ENCODE results near the gene THSD4.

Gene THSD4

GRCh38 chr15:71199384-71200351 is 84.4 kb downstream of the THSD4 start:
- H3K27me3 ChIP-seq (ENCODE audit: insufficient read depth, poor library complexity, severe bottlenecking): no peaks in the 10 kb centered on the region
- DNase-seq (ENCODE audit: low read depth in 1 of 2, low spot score in 1 of 2): no peak
- TF ChIP-seq REST (IDR thresholded peaks at IDR 0.05; ENCODE audit: insufficient replicate concordance, low read depth): no peak
- TF ChIP-seq CTCF (IDR thresholded peaks at IDR 0.05; ENCODE audit: insufficient read depth, low read length): no peak
- TF ChIP-seq POLR2AphosphoS5 (IDR thresholded peaks at IDR 0.05; ENCODE audit: low read depth): no peak
- TF ChIP-seq SPI1 (IDR thresholded peaks at IDR 0.05; ENCODE audit: borderline replicate concordance, low read depth): no peak
- no peak for TF ChIP-seq GABPA (IDR thresholded peaks at IDR 0.05; ENCODE audit: low read depth)
- H3K27ac ChIP-seq (replicated peaks): no peak overlapping the region
- no peak overlapping the region for H3K4me3 ChIP-seq (replicated peaks; ENCODE audit: insufficient read depth, low read length)

GRCh38 chr15:71201477-71201876 is 86.2 kb downstream of the THSD4 start:
- TF ChIP-seq REST (IDR thresholded peaks at IDR 0.05; ENCODE audit: insufficient replicate concordance, low read depth) (no peak), POLR2AphosphoS5 (IDR thresholded peaks at IDR 0.05; ENCODE audit: low read depth) (no peak), GABPA (IDR thresholded peaks at IDR 0.05; ENCODE audit: low read depth) (no peak), SPI1 (IDR thresholded peaks at IDR 0.05; ENCODE audit: borderline replicate concordance, low read depth) (no peak), CTCF (IDR thresholded peaks at IDR 0.05; ENCODE audit: insufficient read depth, low read length) (no peak)
- no peak for DNase-seq (ENCODE audit: low read depth in 1 of 2, low spot score in 1 of 2)
- Histone ChIP-seq H3K27ac (replicated peaks) (no peak overlapping the region), H3K27me3 (ENCODE audit: insufficient read depth, poor library complexity, severe bottlenecking) (no peaks in the 10 kb centered on the region), H3K4me3 (replicated peaks; ENCODE audit: insufficient read depth, low read length) (no peak overlapping the region)

- Histone ChIP-seq H3K4me3 (replicated peaks; ENCODE audit: insufficient read depth, low read length) (no peak overlapping the region), H3K27me3 (ENCODE audit: insufficient read depth, poor library complexity, severe bottlenecking) (no peaks in the 10 kb centered on the region), H3K27ac (replicated peaks) (no peak overlapping the region)
- TF ChIP-seq CTCF (IDR thresholded peaks at IDR 0.05; ENCODE audit: insufficient read depth, low read length) (no peak), SPI1 (IDR thresholded peaks at IDR 0.05; ENCODE audit: borderline replicate concordance, low read depth) (no peak), GABPA (IDR thresholded peaks at IDR 0.05; ENCODE audit: low read depth) (no peak), REST (IDR thresholded peaks at IDR 0.05; ENCODE audit: insufficient replicate concordance, low read depth) (no peak), POLR2AphosphoS5 (IDR thresholded peaks at IDR 0.05; ENCODE audit: low read depth) (no peak)
- DNase-seq (ENCODE audit: low read depth in 1 of 2, low spot score in 1 of 2): no peak
These were observed 87.4 kb downstream of the THSD4 start for GRCh38 chr15:71202712-71203111.

Measured in HL-60 (cell line).